HepG2 (cell line): ENCODE data around the gene CHFR. TPM values are rescaled to one million over a fixed set of nuclear protein-coding genes. Genes with fewer than 3 reads are reported as not detected.

ENCODE experiments used
- ATAC-seq: fragments of 200-7000 bp; cut with Tn5 transposase; 3 replicates; pipeline ENCODE4 v1.9.1; 2020; ENCODE audit warnings: mild to moderate bottlenecking, moderate library complexity
- BruUV-seq: library from RNA; stranded (reverse); fragments of 400-500 nt; replicated peaks from 2 replicates; lab custom pipeline; 2021; lab: Mats Ljungman, UMichigan
- CTCF ChIA-PET: fragments of 300-600 bp; formaldehyde crosslinking; extraction: SDS; loops from one replicate; lab custom pipeline; 2021; ENCODE audit warnings: low total read pairs, inconsistent platforms, low intra/inter-chr PET ratio; lab: Yijun Ruan, JAX
- POLR2A ChIA-PET: fragments of 350-600 bp; sonication (Branson Sonifier 250); formaldehyde crosslinking; loops from one replicate; lab custom pipeline; 2020; ENCODE audit warnings: antibody characterized with exemption, inconsistent platforms; lab: Yijun Ruan, JAX
- DNase-seq: peaks from one replicate; pipeline ENCODE4 v3.0.0-alpha.2; 2015; ENCODE audit warnings: low spot score
- FAIRE-seq: peaks from 3 replicates; lab custom pipeline; 2011; peaks lifted over from hg19 to GRCh38; lab: Jason Lieb, UNC
- H2AFZ ChIP-seq: one replicate; pipeline ENCODE4 v1.6.1; 2011; ENCODE audit warnings: low read length, inconsistent platforms
- H3K27ac ChIP-seq: fragments of 300-600 bp; 3 replicates; pipeline ENCODE4 v1.8.0; 2011; ENCODE audit warnings: mixed run types, mild to moderate bottlenecking, mixed read lengths, low read length, inconsistent platforms; ENCODE audit not compliant: insufficient read depth; ENCODE audit errors: extremely low read length
- H3K27me3 ChIP-seq, 2 experiments: fragments of 200-600 bp in 1 of 2; 2 replicates in 1 of 2; 3 replicates in 1 of 2; pipeline versions ENCODE4 v1.6.0 to v1.8.0; 2011; ENCODE audit warnings: low read length in 2 of 2, mild to moderate bottlenecking in 2 of 2, moderate library complexity in 2 of 2, inconsistent platforms in 1 of 2; ENCODE audit not compliant: insufficient read depth in 2 of 2, control insufficient read depth in 1 of 2
- H3K36me3 ChIP-seq, 2 experiments: fragments of 200-600 bp in 1 of 2; replicated peaks in 1 of 2; 2 replicates in 1 of 2; 3 replicates in 1 of 2; pipeline versions ENCODE4 v1.5.1 to v1.8.0; 2011; ENCODE audit warnings: low read length in 2 of 2, inconsistent platforms in 1 of 2; ENCODE audit not compliant: insufficient read depth in 2 of 2, control insufficient read depth in 1 of 2
- H3K4me1 ChIP-seq: 2 replicates; pipeline ENCODE4 v1.5.1; 2012; ENCODE audit warnings: low read length, inconsistent platforms; ENCODE audit not compliant: insufficient read depth
- H3K4me2 ChIP-seq: 2 replicates; pipeline ENCODE4 v1.6.0; 2011; ENCODE audit warnings: low read depth, low read length, inconsistent platforms
- H3K4me3 ChIP-seq, 3 experiments: fragments of 200-600 bp in 1 of 3; sonication (generic), shearing (Covaris generic) in 1 of 3; replicated peaks in 1 of 3; 2 replicates each; pipeline ENCODE4 v1.5.1; 2011 to 2016; ENCODE audit warnings: low read length in 3 of 3, inconsistent platforms in 2 of 3, low read depth in 2 of 3, mild to moderate bottlenecking in 2 of 3, control low read depth in 1 of 3, mixed read lengths in 1 of 3; ENCODE audit not compliant: insufficient read depth in 1 of 3
- H3K79me2 ChIP-seq: one replicate; pipeline ENCODE4 v1.6.1; 2011; ENCODE audit warnings: low read length, inconsistent platforms; ENCODE audit not compliant: insufficient read depth
- H3K9ac ChIP-seq: 2 replicates; pipeline ENCODE4 v1.6.0; 2011; ENCODE audit warnings: mild to moderate bottlenecking, low read depth, low read length, inconsistent platforms; ENCODE audit not compliant: insufficient read depth
- H3K9me3 ChIP-seq: 2 replicates; pipeline ENCODE4 v1.5.1; 2012; ENCODE audit warnings: mild to moderate bottlenecking, low read length
- H4K20me1 ChIP-seq: 2 replicates; pipeline ENCODE4 v1.6.0; 2011; ENCODE audit warnings: inconsistent platforms, mild to moderate bottlenecking, low read length, moderate library complexity; ENCODE audit not compliant: insufficient read depth
- DNMT1 ChIP-seq: sonication (generic); formaldehyde crosslinking; IDR thresholded peaks from 2 replicates; pipeline ENCODE4 v1.5.1; 2020; ENCODE audit warnings: mild to moderate bottlenecking, missing genetic modification reagents
- RAD51 ChIP-seq: fragments of 450-650 bp; IDR thresholded peaks from 2 replicates; pipeline ENCODE4 v1.6.1; 2016; ENCODE audit warnings: borderline replicate concordance
- whole genome bisulfite sequencing: methylation state at CpG from one replicate; pipeline ENCODE4 v1.1.6; 2017; ENCODE audit warnings: low lambda C conversion rate; 5-methylcytosine and 5-hydroxymethylcytosine counted together
- in situ Hi-C: cut with HindIII; loops from 2 replicates; pipeline ENCODE4 v1.10.0; 2017; ENCODE audit warnings: low pct_unique_long_range_greater_than_20kb; ENCODE audit not compliant: extremely low pct_ligation_motif_present
- intact Hi-C: fragments of 100-400 bp; cut with micrococcal nuclease; formaldehyde crosslinking; loops from one replicate; pipeline ENCODE4 v1.10.0; 2022; ENCODE audit not compliant: unreplicated experiment
- polyA plus RNA-seq, 8 experiments: library from polyadenylated mRNA; depleted of rRNA in 3 of 8; stranded (reverse) in 7 of 8; unstranded in 1 of 8; fragments of >200 nt; fragmentation: Illumina TruSeq in 4 of 8; extraction: Trizol in 4 of 8; gene quantifications; 2 replicates each; pipeline versions ENCODE4 v1.2.1 to v1.2.3, GENCODE V29; 2011 to 2016; ENCODE audit warnings: low read depth in 4 of 8, missing spikeins in 1 of 8, mixed read lengths in 1 of 8; ENCODE audit not compliant: insufficient read depth in 1 of 8
- total RNA-seq, 5 experiments: library from RNA; depleted of rRNA; stranded (reverse); fragments of >200 nt; fragmentation: Illumina TruSeq; extraction: Trizol; gene quantifications; 2 replicates each; pipeline ENCODE4 v1.2.3, GENCODE V29; 2016; ENCODE audit warnings: low read depth in 1 of 5
- TF ChIP-seq, protein P1 (sequence below): IDR thresholded peaks from 2 replicates; pipeline ENCODE4 v1.6.1; 2016; ENCODE audit warnings: low read depth, missing genetic modification reagents, missing compliant biosample characterization

CHFR gene
- total and polyA plus RNA-seq, 2 of the 13 experiments (the other 11 are each of a cell fraction or from before 2014, with no cell fraction given), result 21.4 to 21.5 TPM

- no peak overlapping the region for H3K4me3 ChIP-seq
- FAIRE-seq, result no peak
- no peaks in the 10 kb centered on the region for H3K79me2 ChIP-seq
- intact Hi-C loops (no loop called here), in situ Hi-C loops (no loop called here)
- DNase-seq, result no peak
- no peak for TF ChIP-seq DNMT1 (CRISPR knock-in tag)
- no peak for TF ChIP-seq RAD51
- TF ChIP-seq, protein P1, sequence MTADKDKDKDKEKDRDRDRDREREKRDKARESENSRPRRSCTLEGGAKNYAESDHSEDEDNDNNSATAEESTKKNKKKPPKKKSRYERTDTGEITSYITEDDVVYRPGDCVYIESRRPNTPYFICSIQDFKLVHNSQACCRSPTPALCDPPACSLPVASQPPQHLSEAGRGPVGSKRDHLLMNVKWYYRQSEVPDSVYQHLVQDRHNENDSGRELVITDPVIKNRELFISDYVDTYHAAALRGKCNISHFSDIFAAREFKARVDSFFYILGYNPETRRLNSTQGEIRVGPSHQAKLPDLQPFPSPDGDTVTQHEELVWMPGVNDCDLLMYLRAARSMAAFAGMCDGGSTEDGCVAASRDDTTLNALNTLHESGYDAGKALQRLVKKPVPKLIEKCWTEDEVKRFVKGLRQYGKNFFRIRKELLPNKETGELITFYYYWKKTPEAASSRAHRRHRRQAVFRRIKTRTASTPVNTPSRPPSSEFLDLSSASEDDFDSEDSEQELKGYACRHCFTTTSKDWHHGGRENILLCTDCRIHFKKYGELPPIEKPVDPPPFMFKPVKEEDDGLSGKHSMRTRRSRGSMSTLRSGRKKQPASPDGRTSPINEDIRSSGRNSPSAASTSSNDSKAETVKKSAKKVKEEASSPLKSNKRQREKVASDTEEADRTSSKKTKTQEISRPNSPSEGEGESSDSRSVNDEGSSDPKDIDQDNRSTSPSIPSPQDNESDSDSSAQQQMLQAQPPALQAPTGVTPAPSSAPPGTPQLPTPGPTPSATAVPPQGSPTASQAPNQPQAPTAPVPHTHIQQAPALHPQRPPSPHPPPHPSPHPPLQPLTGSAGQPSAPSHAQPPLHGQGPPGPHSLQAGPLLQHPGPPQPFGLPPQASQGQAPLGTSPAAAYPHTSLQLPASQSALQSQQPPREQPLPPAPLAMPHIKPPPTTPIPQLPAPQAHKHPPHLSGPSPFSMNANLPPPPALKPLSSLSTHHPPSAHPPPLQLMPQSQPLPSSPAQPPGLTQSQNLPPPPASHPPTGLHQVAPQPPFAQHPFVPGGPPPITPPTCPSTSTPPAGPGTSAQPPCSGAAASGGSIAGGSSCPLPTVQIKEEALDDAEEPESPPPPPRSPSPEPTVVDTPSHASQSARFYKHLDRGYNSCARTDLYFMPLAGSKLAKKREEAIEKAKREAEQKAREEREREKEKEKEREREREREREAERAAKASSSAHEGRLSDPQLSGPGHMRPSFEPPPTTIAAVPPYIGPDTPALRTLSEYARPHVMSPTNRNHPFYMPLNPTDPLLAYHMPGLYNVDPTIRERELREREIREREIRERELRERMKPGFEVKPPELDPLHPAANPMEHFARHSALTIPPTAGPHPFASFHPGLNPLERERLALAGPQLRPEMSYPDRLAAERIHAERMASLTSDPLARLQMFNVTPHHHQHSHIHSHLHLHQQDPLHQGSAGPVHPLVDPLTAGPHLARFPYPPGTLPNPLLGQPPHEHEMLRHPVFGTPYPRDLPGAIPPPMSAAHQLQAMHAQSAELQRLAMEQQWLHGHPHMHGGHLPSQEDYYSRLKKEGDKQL, result no peak
- no peak for ATAC-seq
- 62% methylated on average over 16 of the region's 16 CpGs for WGBS
- H3K27me3 ChIP-seq, result no peaks in the 10 kb centered on the region
- no peak overlapping the region for H2AFZ ChIP-seq
- no peak overlapping the region for H3K9ac ChIP-seq
- ChIA-PET POLR2A (no interaction called here), CTCF (no interaction called here)
- BruUV-seq, result no TSS peak
- H3K4me1 ChIP-seq, result no peaks in the 10 kb centered on the region
- H4K20me1 ChIP-seq, result no peaks in the 10 kb centered on the region
- no peak overlapping the region for H3K4me2 ChIP-seq
- no peaks in the 10 kb centered on the region for H3K36me3 ChIP-seq
- no peak overlapping the region for H3K27ac ChIP-seq
- H3K9me3 ChIP-seq, result peaks cover 68% of the 10 kb centered on the region
Observed at GRCh38 chr12:132907216-132907615, 19.8 kb upstream of the CHFR start.
